ENCODE measurements around the gene SOWAHC.
"Not testable (repeated sequence)": the region's sequence is repeated elsewhere in the genome, so short reads cannot be mapped to it uniquely, and the experiment has no call there.

Gene SOWAHC

DNA sequence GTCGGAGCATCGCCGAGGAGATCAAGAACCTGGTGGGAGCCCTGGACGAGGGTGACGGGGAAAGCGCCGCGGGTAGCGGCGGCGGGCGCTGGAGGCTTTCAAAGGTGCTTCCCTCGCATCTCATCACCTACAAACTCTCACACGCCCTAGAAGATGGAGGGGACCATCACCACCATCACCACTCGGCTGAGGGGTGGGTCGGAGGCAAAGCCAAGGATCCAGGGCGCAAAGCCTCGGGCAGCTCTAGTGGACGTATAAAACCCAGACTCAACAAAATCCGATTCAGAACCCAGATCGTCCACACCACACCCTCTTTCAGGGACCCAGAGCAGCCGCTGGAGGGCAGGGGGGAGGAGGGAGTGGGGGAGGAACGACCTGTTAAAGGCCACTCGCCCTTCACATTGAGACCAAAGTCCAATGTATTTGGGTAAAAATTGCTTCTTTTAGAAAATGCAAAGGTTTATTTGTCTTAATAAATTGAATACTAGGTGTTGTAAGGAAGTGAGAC, 1.5 kb downstream of the SOWAHC start:
- no peak for DNase-seq (ENCODE audit: low read depth)

DNA sequence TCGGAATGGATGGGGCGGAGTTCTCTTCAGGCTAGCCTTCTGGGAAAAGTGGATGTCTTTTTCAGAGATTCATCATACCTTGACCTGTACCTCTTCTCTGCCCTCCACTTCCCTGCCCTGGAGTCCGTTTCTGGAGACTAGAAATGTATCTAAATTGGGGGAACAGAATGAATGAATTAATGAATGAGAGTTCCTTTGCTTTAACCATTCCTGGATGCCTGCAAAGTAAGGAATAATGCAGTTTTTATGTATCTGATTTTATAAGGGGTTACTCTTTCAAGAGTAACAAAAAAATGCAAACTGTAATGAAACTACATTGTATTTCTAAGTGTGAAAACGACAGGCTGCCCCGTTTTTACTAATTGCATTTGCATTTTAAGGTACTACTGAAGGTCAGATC, 2.0 kb downstream of the SOWAHC start:
- no peak for DNase-seq (ENCODE audit: low read depth)

DNA sequence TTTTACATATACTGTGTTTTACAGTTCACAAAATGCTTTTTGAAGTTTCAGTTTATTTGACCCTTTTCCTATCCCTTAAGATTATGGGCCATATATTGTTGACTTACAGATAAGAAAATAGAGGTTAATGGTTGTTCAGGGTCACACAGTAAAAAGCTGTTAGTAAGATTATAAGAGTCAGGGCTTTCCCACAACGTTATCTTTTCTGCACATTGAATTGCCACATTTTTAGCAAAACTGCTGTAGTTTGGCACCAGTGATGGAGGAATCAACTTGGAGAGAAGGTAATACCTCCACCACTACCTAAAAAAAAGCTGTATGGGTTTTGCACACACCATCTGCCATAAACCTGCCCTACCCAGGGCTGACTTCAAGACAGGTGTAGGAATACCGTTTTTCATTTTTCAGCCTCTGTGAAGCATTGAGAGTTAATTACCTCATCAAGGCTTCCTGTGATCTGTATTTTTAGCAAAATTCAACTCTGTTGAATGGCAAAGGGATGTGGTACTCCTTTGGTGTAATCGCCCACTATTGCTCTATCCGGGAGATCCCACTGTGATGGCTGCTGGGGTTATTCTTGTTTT, 5.0 kb downstream of the SOWAHC start:
- DNase-seq (ENCODE audit: low read depth) = no peak

DNA sequence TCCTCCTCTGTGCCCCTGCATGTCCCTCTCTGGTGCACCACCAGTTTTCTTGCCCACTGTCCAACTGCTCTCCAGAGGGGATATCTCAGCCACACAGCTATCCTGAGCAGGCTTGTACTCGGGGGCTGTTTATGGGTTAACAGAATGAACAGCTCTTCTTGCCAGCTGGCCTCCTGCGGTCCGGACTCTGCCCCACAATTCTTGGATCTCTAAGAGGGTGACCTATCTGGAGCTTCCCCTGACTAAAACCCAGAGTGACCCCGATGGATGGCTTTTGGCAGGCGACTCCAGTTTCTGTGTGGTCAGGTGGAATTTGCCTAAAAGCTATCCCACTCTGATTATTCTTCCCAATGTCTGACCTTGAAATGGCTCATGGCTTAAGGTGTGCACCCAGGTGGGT, 9.1 kb downstream of the SOWAHC start:
- no peak for DNase-seq (ENCODE audit: low read depth)

DNA sequence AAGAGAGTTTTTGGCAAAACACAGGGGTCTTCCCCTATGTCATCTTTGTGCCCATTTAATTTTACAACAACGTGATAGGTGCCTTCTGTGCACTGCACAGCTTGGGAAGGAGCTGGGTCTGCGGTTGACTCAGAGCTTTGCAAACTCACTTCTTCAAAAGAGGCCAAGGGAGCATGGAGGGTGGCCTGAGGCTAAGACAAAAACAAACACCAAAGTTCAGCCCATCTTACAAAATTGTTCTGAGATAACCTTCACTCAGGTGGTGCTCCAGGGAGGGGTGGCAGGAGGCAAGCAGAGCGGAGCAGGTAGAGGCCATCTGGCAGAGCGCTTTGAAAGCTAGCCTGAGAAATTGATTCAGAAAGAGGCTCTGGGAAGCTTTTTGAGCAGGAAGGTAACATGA, 9.8 kb downstream of the SOWAHC start:
- no peak for DNase-seq (ENCODE audit: low read depth)

DNA sequence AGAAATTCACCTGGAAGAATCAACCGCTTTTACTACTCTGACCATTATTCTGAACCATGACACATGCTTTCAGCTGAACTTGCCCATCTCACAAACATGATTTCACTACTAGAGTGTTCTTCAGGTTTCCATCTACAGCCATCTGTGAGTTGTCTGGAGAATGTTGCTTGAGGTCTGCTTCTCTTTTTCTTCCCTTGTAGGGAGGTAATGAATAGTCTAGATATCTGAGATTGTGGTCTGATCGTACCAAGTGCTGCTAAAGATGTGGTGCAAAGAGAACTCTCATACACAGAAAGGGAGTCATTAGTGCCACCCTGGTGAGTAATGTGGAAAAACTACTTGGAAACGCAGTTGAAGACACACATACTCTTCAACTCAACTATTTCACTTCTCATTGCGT, 10.2 kb downstream of the SOWAHC start:
- no peak for DNase-seq (ENCODE audit: low read depth)

DNA sequence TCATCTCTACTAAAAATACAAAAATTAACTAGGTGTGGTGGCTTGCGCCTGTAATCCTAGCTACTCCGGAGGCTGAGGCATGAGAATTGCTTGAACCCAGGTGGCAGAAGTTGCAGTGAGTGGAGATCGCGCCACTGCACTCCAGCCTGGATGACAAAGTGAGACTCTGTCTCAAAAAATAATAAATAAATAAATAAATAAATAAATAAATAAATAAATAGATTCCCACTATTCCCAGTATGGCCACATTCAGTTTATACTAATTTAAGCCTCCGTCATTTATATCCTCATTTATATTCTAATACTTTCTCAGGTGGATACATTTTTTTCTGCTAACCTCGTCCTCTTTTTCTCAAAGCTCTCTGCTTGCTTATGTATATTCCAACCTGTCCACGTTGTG, 14.2 kb downstream of the SOWAHC start:
- not testable (repeated sequence) for DNase-seq (ENCODE audit: low read depth)

DNA sequence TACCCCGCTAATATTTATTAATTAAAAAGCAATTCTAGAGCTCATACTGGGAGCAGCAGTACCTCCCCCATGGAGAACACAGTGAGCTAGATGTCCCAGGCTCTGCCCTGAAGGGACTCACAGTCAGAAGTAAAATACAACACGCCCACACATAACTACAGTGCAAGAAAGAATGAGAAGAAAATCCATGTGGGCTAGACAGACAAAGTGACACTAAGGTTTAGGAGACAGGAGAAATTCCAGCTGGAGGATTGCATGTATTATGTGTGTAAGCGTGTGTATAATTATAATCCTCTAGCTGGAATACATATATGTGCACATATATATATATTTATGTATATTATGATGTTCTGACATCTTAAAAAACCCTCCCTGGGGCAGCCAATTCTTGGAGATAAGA, 15.7 kb downstream of the SOWAHC start:
- DNase-seq (ENCODE audit: low read depth) = no peak

DNA sequence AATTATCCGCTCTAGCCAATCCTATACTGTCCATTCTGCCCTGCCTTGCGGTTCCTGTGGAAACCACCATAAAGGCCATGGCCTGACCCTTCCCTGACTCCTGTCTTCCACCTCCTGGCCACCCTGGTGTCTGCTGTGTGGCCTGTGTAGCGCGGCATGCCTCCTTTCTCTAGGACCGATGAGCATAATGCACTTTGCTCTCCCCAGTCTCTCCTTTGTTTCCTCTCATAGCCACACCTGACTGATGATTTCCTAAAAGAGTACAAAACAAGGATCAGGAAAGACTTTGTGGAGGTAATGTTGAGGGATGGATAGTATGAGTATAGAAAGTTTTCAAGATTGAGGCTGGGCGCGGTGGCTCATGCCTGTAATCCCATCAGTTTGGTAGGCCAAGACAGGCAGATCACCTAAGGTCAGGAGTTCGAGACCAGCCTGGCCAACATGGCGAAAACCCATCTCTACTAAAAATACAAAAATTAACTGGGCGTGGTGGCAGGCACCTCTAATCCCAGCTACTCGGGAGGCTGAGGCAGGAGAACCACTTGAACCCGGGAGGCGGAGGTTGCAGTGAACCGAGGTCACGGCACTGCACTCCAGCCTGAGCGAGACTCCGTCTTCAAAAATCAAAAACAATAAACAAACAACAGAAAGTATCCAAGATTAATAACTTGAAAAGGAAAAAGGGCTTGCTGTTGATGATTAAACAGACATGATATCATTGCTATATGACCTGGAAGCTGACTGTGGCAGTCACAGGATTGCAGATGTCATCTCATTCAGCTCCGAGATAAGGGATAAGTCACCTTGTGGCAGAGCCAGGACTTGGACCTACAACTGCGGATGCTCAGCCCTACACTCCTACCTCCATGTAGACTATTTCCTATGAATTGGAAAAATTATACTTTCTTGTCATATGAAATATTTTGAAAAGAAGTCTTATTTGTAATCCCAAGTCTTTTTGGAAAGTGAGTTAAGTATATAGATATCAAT, 16.6 kb downstream of the SOWAHC start:
- DNase-seq (ENCODE audit: low read depth) = no peak

DNA sequence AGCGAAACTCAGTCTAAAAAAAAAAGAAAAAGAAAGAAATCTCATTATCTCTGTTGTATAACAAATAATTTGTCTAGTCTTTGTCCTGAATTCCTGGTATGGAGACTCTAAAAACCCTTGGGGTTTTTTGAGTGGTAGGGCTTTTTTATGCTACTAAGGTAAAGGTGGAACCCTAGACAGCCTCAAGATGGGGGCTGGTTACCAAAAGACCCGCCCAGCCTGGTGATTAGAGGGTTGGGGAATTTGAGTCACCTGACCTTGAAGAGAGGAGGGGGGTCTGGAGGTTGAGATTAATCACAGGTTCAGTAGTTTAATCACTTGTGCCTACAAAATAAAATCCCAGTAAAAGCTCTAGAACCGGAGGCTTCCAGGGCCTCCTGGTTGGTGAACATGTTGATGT, 17.6 kb downstream of the SOWAHC start:
- no peak for DNase-seq (ENCODE audit: low read depth)

DNA sequence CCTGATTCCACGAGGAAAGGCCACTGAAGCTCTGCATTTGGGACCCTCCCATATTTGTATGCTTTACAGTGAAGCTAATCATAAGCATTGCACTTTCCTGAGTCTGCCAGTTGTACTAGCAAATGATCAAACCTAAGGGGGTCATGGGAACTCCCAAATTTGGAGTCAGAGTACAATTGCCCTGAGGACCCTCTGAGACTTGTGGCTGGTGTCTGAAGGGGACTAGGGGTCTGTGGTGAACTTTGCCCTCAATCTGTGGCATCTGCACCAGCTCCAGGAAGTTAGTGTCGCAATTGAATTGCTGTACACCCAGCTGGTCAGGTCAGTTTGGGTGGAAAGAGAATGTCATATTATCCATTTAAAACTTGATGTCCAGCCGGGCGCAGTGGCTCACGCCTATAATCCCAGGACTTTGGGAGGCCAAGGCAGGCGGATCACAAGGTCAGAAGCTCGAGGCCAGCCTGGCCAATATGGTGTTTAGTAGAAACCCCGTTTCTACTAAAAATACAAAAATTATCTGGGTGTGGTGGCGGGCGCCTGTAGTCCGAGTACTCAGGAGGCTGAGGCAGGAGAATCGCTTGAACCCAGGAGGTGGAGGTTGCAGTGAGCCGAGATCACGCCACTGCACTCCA, 18.1 kb downstream of the SOWAHC start:
- no peak for DNase-seq (ENCODE audit: low read depth)

DNA sequence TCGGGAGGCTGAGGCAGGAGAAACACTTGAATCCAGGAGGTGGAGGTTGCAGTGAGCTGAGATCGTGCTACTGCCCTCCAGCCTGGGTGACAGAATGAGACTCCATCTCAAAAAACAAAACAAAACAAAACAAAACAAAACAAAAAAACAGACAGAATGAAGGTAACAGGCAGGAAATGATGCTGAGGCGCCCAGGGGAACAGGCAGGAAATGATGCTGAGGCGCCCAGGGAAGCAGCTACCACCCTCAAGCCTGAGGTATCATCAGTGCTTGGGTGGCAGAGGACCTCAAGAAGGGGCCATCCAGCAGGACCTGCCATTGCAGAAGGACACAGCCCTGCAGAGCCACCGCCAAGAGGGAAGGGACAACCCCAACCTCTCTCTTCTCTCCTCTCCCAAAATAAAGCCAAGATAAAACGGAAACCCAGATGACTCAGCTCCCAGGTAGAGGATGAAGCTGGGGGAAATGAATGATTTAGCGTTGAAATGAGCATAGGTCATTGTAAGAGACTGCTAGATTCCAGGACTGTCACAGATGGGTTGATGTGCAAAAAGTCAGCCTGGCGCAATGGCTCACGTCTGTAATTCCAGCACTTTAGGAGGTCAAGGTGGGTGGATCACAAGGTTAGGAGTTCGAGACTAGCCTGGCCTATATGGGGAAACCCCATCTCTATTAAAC, 19.3 kb downstream of the SOWAHC start:
- DNase-seq (ENCODE audit: low read depth) = no peak

DNA sequence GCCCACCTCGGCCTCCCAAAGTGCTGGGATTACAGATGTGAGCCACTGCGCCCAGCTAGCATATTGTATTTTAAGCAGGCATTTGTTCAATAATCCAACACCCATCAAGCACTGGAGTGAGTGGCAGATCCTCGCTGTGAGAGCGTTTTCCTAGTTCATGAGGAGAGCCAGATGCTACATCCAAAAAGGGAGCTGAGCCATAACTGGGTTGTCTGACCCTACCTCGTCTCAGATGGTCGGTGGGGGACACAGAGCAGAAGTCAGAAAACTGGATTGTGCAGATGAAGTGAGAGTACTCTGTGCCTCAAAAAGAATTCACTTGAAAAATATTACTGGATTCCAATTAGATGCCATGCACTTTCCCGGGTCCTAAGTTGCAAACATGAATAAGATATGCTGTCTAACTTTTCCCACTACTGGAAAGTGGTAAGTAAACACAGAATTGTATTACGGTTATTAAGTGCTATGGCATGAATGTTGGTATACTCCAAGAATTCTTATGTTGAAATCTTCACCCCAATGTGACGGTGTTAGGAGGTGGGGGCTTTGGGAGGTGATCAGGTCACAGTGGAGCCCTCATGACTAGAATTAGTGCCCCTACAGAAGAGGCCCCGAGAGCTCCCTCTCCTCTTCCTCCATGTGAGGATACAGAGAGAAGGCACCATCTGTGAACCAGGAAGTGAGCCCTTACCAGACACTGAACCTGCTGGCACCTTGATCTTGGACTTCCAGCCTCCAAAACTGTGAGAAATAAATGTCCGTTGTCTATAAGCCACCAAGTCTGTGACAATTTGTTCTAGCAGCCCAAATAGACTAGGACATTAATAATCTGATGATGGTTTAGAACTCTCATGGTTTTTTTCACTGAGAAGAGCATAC, 21.5 kb downstream of the SOWAHC start:
- DNase-seq (ENCODE audit: low read depth) = no peak

DNA sequence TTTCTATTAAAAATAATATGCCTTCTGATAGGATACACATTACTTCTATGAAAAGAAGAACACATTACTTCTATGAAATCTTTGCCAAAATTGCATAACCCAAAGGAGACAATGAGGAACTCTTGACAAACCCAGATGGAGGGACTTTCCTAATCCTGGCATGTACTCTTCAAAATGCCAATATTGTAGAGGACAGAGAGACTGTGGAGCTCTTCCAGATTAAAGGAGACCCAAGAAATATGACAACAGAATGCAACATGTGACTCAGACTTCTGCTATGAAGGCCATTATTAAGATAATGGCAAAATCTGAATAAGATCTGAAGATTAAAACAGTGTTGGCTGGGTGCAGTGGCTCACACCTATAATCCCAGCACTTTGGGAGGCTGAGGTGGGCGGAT, 22.2 kb downstream of the SOWAHC start:
- no peak for DNase-seq (ENCODE audit: low read depth)

DNA sequence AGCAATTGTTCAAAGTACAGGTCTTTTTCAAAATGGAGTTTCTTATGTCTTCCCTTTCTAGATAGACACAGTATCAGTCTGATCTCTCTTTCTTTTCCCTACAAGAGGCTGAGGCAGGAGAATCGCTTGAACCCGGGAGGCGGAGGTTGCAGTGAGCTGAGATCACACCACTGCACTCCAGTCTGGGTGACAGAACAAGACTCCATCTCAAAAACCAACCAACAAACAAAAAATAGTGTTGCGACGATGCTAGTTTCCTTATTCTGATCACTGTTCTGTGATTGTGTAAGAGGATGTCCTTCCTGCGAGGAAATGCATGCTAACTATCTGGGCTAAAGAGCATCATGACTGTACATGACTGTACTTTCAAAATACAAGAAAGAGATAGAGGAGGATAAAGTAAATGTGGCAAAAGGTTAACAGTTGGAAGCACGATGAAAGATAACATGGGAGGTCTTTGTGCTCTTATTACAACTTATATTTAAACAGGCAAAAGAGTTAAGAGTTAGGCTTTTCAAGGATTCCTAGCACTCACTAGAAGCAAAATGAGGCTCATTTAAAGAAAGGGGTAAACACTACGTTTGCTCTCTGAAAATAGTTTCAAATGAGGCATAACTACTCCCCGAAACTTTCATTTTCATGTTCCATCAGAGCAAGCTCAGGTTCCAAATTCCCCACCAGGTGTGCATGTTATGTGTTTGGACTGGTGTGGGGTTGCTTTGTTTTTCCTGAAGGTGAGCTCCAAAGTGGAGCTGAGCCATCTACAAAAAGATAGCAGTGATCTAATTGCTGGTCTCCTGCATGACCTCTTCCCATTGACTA, 23.8 kb downstream of the SOWAHC start:
- DNase-seq (ENCODE audit: low read depth) = peak; percentile 41

DNA sequence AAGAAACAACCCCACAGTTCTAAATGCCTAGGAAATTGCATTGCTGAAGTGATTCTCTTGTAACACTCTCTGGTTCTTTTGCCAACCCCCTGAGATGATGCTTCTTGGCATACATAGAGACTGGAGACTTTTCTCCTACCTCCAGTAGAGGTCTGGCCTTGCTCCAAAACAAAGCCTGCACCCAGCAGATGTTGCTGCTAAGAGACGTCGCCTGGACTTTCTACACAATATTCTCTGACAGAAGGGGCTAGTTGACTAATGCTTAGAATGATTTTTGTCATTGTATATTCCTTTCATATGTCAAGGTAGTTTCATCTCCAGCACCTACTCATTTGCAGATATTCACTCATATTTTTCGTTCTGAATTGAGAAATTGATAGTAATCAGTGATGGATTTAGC, 24.6 kb downstream of the SOWAHC start:
- DNase-seq (ENCODE audit: low read depth) = peak; percentile 79

DNA sequence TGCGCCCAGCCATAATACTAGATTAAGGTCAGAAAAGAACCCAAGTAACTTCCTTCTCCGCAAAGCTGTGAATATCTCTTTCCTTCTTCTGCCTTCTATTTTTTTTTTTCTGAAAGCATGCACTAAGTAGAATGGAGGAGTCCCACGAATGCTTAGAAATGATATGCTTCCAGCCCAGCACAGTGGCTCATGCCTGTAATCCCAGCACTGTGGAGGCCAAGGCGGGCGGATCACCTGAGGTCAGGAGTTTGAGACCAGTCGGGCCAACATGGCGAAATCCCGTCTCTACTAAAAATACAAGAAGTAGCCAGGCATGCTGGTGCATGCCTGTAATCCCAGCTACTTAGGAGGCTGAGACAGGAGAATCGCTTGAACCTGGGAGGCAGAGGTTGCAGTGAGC, 25.8 kb downstream of the SOWAHC start:
- DNase-seq (ENCODE audit: low read depth) = not testable (repeated sequence)

DNA sequence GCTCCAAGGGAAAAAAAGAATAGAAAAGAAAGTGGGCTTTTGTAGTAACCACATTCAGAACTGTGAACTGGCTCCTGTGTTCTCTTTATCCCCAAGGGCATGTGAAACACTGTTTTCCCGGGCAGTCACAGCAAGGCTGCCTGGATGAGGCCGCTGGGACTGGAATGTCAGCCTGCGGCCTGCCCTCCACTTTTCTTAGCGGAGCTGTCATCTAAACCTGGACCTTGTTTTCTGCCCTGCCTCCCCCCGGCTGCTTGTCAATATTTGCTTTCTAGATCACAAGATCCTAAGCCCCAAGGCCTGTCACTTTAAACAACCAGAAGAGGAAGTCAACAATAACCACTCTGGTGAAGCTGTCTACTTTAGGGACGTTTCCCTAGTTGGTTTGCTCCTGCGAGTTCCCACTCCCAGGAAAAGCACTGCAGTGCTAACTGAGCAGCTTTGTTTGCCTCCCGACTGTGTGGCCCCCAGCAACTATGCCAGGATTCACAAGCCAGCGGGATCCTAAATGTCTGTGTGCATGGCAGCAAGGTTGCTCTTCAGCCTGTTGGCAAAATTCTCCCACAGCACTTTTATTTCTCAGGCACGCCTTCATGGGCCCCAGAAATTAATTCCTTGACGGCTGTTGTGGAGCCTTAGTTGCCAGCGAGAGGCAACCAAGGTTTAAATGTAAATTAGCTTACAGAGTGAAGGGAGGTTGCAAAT, 30.6 kb downstream of the SOWAHC start:
- DNase-seq (ENCODE audit: low read depth) = no peak

DNA sequence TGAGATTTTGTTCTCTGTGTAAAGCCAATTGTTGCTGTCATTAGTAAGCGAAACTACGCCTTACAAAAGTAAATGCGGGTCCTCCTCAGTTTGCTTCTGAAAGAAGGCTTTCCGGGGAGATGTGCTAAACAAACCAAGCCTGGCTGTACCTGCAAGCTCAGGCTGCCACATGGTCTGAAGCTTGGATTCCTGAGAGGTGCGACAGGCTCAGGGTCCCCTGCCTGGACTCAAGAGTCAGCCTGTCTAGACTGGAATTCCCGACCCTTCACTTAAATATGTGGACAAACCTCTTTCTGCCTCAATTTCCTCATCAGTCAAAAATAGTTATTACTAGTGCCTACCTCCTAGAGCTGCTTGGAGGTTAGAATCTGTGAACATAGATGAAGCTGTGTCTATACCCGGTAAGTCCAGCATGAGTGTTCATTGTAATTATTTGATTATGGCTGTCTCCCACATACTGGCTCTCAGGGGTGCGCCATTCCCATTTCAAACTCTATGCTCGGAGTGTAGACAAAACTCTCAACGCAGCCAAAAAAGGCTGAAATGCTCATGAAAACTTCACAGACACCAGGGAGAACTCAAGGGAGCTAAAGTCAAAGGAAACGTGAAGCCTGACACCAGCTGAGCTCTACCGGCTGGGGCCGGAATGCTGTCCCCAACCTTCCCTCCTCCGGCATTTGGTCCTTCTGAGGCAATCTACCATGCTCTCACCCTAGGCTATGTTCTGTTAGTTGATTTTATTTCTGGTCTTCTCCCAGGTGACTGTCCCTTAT, 31.4 kb downstream of the SOWAHC start:
- no peak for DNase-seq (ENCODE audit: low read depth)

Data from fibroblast of the conjunctiva (primary cell).